IPS-18c (cell line): ENCODE results near the gene CRACR2B.

Experiments used
- H3K4me3 ChIP-seq: 2 replicates; pipeline ENCODE4 v1.7.0; 2013; ENCODE audit warnings: low read depth, mild to moderate bottlenecking, low read length, moderate library complexity; ENCODE audit not compliant: insufficient read depth
- H3K9me3 ChIP-seq: one replicate; pipeline ENCODE4 v1.6.1; 2013; ENCODE audit warnings: mild to moderate bottlenecking, low read length, moderate library complexity; ENCODE audit not compliant: control insufficient read depth, insufficient read depth

Gene CRACR2B

DNA sequence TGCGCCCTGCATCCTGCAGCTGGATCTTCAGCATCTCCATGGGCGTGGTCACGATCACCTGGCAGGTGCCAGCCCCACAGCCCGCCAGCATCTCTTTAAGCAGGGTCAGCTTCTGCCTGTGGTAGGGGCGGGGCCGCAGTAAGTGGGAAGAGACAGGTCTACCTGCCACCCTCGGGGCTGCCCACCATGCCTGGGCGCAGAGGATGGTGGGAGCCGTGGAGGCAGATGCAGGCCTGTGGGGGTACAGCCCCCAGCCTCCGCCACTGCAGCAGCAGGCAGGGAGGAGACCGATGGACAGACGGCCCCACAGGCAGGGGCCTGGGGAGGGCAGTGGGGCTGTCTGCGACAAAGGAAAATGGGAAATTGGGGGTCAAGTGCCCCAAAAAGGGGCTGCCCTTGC is 34.8 kb upstream of the CRACR2B start:
- H3K9me3 ChIP-seq: no peaks in the 10 kb centered on the region
- no peak overlapping the region for H3K4me3 ChIP-seq

DNA sequence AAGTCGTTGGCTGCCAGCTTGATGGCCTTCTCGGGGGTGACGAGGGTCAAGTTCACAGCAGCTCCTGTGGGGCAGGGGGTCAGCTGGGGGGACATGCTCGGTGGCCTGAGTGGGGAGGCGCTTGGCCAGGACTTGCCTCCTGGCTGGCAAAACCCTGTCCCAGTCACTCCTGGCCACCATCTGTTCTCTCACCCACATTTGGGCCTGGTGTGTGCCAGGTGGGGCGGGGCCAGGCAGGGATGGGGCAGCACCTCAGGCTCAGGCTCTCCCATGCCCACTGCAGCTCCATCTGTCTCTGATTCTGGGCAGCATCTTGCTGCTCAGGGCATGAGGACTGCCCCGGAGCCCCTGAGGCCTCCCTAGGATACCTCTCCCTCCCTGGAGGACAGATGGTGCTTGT is 34.2 kb upstream of the CRACR2B start:
- Histone ChIP-seq H3K4me3 (no peak overlapping the region), H3K9me3 (no peaks in the 10 kb centered on the region)

DNA sequence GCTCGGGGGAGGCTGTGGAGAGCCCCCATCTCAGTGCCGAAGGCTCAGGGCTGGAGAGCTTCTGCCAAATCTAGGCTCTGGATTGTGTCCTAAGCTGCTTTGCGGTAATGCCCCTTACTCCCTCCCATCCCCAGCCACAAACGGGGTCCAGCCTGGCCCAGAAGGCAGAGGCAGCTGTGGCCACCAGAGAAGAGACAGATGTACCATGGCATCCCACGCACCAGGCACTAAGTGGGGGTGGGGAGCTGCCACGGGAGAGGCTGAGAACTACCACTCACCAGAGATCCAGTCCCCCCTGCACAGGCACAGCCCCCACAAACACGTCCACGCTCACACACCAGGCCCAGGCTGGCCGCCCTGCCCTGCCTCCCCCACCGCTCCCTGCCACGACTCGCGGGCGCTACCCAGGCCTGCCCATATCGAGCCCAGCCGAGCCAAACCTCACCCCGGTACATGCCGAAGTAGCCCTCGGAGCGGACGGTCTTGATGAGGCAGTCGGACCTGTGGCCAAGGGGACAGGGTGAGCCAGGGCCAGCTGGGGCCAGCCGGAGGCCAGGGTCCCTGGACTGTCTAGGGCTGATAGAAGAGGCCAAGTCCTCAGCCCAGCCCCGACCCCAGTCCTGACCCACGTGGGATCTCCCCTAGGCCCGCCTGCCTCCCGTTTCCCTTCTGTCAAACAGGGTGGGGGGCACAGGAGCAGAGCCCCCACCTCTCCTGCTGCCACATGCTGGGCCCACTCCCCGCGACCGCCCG is 33.5 kb upstream of the CRACR2B start:
- H3K9me3 ChIP-seq: no peaks in the 10 kb centered on the region
- no peak overlapping the region for H3K4me3 ChIP-seq

GRCh38 chr11:794766-795633 is 32.7 kb upstream of the CRACR2B start:
- no peak overlapping the region for H3K4me3 ChIP-seq
- H3K9me3 ChIP-seq: no peaks in the 10 kb centered on the region

GRCh38 chr11:795634-796564 is 31.8 kb upstream of the CRACR2B start:
- peak overlapping the region; percentile 86; the same call in 1 of the 2 replicates for H3K4me3 ChIP-seq
- no peaks in the 10 kb centered on the region for H3K9me3 ChIP-seq

GRCh38 chr11:796565-797295 is 31.0 kb upstream of the CRACR2B start:
- H3K4me3 ChIP-seq: peak overlapping the region; percentile 86
- H3K9me3 ChIP-seq: no peaks in the 10 kb centered on the region

DNA sequence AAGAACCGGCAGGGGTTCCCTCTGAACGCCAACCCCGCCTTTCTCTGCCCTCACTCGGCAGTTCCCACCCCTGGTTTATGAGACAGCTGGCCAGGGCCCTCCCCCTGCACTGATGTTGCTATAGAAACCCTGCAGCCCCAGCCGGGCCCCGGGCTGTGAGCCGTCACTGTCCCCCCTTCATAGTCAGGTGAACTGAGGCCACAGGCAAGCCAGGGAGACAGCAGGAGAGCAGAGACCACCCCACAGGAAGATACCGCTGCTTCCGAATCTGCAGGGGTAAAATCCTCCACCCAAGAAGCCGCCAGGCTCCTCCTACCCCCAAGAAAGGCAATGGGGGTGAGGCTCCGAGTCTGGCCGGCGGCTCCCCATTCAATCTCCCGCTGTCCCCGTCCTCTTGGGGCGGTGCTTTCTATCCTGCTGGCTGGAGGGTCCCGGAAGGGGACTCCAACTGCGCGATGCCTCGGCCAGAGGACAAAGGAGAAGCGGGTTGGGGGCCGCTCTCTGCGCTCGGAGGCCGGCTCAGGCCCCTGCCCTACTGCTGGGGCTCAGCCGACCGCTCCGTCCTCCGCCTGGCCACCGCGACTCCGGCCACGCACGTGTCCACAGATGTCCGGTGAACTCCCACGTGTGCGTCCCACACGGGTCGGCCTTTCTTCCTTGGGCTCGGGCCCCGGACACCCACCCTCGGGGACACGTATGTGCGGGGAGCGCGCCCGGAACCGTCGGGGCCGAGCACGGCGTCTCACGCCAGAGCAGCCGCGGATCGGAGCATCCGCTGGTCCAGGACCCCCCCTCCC is 30.2 kb upstream of the CRACR2B start:
- Histone ChIP-seq H3K9me3 (no peaks in the 10 kb centered on the region), H3K4me3 (peak overlapping the region; percentile 86)

- Histone ChIP-seq H3K4me3 (peak within 1 kb of the TSS; percentile 86), H3K9me3 (no peaks in the 10 kb centered on the region)
Observed at GRCh38 chr11:798093-798713, 29.5 kb upstream of the CRACR2B start, which contains the start of gene SLC25A22. Gene SLC25A22, minus strand, starts transcription at chr11:798281. Its CDS starts 3,275 bp downstream, at chr11:795006.

DNA sequence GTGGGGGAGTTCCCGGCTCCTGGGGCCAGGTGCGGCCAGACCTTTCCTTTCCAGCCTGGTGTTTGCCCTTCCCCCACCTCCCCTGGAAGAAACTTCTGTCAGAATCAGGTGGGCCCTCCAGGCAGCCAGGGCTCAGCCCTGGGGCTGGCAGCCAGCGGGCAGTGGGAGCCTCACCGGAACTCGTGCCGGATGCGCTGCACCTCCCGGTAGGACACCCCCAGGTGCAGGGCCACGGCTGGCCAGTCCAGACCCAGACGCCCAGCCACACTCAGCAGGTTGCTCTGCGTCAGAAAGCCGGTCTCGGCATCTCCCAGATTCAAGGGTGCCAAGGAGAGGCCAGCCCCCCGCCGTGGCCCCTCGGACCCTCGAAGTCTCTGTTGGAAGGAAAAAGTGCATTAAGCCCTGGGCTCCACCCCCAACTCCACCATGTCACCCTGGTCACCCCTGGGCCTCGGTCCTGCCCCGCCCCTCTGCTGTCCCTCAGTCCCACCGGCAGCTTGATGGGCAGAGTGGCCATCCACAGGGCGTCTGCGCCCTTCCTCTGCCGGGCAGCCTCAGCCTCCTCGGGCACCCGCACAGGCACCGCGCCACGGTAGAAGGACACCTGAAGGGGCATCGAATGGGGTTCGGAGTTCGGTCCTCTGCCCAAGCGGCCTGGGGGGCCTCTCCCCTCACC is 27.9 kb upstream of the CRACR2B start:
- H3K9me3 ChIP-seq: no peaks in the 10 kb centered on the region

GRCh38 chr11:800473-800872 is 27.2 kb upstream of the CRACR2B start:
- H3K4me3 ChIP-seq: no peak overlapping the region
- H3K9me3 ChIP-seq: no peaks in the 10 kb centered on the region

More for the DNA sequence above, 27.9 kb upstream of the CRACR2B start:
- H3K4me3 ChIP-seq: no peak overlapping the region

DNA sequence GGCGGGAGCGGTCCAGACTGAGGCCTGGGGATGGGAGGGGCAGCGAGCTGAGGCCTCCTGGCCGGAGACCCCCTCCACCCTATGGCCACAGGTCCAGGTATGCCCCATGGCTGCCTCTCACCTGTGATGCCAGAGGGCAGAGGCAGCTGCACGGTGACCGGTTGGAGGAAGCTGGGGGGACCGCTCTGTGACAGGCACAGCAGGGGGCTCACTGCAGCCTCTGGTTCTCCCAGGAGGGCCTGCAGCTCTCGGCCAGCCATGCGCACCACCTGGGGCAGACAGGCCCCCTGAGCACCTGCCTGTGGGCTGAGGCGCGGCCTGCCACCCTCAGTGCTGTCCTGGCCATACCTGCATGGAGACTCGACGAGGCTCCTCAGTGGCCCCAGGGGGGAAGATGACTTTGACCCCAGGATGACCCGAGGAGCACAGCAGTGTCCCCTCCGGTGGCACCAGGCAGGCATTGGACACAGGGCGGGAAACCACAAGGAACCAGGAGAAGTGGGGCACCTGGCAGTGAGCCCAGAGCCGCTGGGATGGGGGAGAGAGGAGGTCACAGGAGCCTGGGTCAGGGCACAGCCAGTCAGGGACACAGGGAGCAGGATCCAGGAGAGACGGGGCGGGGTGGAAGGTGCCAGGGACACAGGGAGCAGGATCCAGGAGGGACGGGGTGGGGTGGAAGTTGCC is 26.5 kb upstream of the CRACR2B start:
- Histone ChIP-seq H3K4me3 (no peak overlapping the region), H3K9me3 (no peaks in the 10 kb centered on the region)

GRCh38 chr11:802018-802617 is 25.6 kb upstream of the CRACR2B start:
- no peak overlapping the region for H3K4me3 ChIP-seq
- H3K9me3 ChIP-seq: no peaks in the 10 kb centered on the region

GRCh38 chr11:802693-803466 is 24.8 kb upstream of the CRACR2B start:
- no peak overlapping the region for H3K4me3 ChIP-seq

GRCh38 chr11:803467-803742 is 24.3 kb upstream of the CRACR2B start:
- Histone ChIP-seq H3K4me3 (0 out of 2 replicates have a peak overlapping the region, but pooled peaks have one; percentile 58), H3K9me3 (no peaks in the 10 kb centered on the region)

More at GRCh38 chr11:802693-803466, 24.8 kb upstream of the CRACR2B start:
- H3K9me3 ChIP-seq: no peaks in the 10 kb centered on the region
